GM12865 (cell line): ENCODE results near the gene CFLAR.

Experiments
- DNase-seq: peaks from one replicate; pipeline ENCODE4 v3.0.0; 2010; ENCODE audit warnings: low read depth
- H3K4me3 ChIP-seq: 2 replicates; pipeline ENCODE4 v1.5.1; 2011; ENCODE audit warnings: mild to moderate bottlenecking, low read depth, low read length, control low read depth
- CTCF ChIP-seq: IDR thresholded peaks from 2 replicates; pipeline ENCODE4 v1.5.1; 2011; ENCODE audit warnings: low read length, control low read depth, low read depth, inconsistent platforms; ENCODE audit not compliant: insufficient read depth; ENCODE audit errors: missing control alignments

CFLAR gene

GRCh38 chr2:201118121-201118960, 2.4 kb downstream of the CFLAR start:
- peak; percentile 97 for DNase-seq
- TF ChIP-seq CTCF: peak; percentile 29
- H3K4me3 ChIP-seq: peak overlapping the region; percentile 88

DNA sequence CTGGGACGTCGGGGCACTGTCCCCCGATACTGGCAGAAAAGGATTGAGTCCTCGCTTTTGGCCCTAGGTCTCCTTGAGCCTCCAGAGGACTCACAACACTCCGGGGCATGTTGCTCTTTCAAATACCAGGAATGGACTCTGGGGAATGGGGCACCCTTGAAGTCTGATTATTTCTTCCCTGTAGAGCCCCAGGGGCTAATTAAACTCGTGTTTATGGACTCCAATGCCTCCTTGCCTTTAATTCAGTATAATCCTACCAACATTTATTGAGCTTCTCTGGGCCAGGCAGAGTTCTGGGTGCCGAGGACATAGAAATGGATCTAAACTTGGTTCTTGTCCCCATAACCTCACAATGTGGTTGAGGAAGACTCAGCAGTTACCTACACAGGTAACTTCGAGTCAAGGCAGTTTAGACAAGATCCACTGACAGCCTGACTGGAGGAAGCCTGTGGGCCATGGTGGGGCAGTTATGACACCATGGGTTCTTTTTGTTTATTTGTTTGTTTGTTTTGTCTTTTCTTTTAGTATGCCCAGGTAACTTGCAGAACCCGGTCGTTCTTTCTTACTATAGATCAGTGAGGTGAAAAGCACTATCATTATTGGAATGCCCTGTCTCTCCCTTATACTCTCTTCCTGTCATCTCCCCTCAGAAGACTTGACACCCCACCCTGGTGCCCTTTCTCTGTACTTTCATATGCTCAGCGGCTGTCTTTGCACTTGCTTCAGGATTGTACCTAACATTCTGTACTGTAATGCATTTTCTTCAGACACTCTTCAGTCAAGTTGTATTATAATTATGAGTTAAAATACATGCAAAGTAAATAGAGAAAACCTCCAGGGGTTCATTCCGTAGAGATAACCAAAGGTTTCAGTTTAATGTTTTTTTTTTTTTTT, 3.2 kb downstream of the CFLAR start:
- DNase-seq: peak; percentile 72
- no peak for TF ChIP-seq CTCF
- H3K4me3 ChIP-seq: peak overlapping the region; percentile 88

GRCh38 chr2:201122276-201122675, 6.3 kb downstream of the CFLAR start:
- no peak for TF ChIP-seq CTCF
- peak overlapping the region; percentile 88 for H3K4me3 ChIP-seq
- peak; percentile 74 for DNase-seq

DNA sequence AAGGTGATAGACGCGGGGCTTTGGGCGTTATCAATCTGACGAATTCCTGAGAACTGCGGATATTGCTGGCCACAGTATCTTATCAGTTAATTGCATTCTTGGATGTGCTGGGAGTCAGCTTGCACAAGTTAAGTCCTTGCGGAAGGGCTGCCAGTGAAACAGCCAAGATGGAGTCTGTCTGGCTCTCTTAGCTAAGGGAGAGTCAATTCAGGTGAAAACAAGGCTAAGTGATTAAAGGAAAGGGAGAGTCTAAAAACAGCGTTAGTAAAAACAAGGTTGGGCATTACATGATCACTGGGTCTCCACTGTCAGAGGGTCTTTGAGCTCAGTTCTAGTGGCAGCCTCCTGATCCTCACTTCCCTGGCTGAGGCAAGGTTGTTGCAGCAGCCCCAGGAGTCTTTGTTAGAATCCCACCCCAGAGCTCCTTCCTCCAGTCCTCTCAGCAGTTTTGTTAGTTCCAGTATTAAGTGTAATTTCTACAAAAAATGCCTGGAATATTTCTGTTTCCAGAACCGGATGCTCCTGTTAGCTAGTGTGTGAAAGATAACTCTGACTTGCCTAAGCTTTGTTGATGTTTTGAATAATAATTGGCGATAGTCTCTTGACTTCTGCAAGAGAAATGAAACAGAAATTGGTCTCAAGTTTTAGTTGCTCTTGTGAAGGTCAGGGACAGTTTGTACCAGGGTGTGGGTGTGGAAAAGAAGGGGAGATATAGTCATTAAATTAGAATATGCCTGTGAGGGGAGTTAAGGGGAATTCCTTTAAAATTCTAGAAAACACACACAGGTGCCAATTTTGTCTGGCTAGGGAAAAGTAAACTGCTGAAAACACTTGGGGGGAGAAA, 10.6 kb downstream of the CFLAR start:
- peak; percentile 84 for DNase-seq
- TF ChIP-seq CTCF: no peak
- H3K4me3 ChIP-seq: peak overlapping the region; percentile 88

GRCh38 chr2:201127152-201127511, 11.2 kb downstream of the CFLAR start:
- H3K4me3 ChIP-seq: peak overlapping the region; percentile 88
- DNase-seq: peak; percentile 61
- TF ChIP-seq CTCF: no peak

- TF ChIP-seq CTCF: no peak
- peak; percentile 68 for DNase-seq
- H3K4me3 ChIP-seq: peak overlapping the region; percentile 88
Observed at GRCh38 chr2:201127570-201127969, 11.6 kb downstream of the CFLAR start.
